ENCODE results near the gene BID. TPM values are rescaled to one million over a fixed set of nuclear protein-coding genes. Genes with fewer than 3 reads are reported as not detected.

BID gene
- polyA plus RNA-seq, 1 donor: 22.2 TPM

DNA sequence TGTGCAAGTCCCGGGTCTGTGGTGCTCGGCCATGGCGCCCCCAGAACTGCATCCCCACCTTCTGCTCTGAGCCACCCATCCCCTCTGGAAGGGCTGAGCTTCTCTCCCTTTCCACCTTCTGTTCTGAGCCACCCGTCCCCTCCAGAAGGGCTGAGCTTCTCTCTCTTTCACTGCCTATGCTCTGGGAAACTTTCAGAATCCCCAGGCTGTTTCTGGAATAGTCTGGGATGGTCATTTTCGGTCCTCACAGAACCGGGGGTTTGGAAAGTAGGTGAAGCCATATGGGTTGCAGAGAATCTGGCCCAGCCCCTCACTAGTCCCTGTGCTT lies 3.4 kb upstream of the BID start:
- Histone ChIP-seq H3K9me3 (ENCODE audit: control insufficient read depth, low read depth, low read length) (no peaks in the 10 kb centered on the region), H3K36me3 (ENCODE audit: control insufficient read depth, insufficient read depth, low read length) (no peaks in the 10 kb centered on the region), H3K4me1 (ENCODE audit: control insufficient read depth, insufficient read depth, low read length) (peaks cover 13% of the 10 kb centered on the region), H3K27me3 (ENCODE audit: control insufficient read depth, insufficient read depth, low read length) (no peaks in the 10 kb centered on the region), H3K4me3 (ENCODE audit: low read length) (peak overlapping the region; percentile 13), H3K27ac (ENCODE audit: low read length) (no peak overlapping the region)
- WGBS (ENCODE audit: insufficient coverage, low lambda C conversion rate): no CpG with 5 or more reads among the region's 6 CpGs
- no peak for DNase-seq

DNA sequence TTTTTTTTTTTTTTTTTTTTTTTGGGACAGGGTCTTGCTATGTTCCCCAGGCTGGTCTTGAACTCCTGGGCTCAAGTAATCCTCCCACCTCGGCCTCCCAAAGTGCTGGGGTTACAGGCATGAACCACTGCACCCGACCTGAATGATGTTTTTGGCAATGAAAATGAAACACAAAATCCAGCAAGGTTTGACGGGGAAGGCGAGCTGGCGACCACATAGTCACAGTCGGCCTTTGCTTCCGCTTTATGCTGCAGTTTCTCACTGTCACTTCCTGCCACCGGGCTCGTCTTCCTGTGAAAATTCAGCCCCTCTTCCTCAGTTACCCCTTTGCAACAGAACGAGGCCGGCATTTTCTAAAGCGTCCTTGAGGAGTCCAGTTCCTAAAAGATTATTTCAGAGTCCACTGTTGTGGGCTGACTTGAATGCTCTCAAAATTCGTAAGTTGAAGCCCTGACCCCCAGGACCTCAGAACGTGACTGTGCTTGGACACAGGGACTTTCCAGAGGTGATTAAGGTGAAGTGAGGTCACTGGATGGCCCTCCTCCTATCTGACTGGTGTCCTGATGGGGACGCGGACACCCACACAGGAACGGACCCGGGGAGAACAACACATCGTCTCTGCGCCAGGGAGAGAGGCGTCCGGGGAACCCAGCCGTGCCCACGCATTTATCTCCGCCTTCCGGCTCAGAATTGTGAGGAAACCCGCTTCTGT lies 2.9 kb upstream of the BID start:
- WGBS (ENCODE audit: insufficient coverage, low lambda C conversion rate): no CpG with 5 or more reads among the region's 27 CpGs
- Histone ChIP-seq H3K36me3 (ENCODE audit: control insufficient read depth, insufficient read depth, low read length) (no peaks in the 10 kb centered on the region), H3K27me3 (ENCODE audit: control insufficient read depth, insufficient read depth, low read length) (no peaks in the 10 kb centered on the region), H3K9me3 (ENCODE audit: control insufficient read depth, low read depth, low read length) (no peaks in the 10 kb centered on the region), H3K4me1 (ENCODE audit: control insufficient read depth, insufficient read depth, low read length) (peaks cover 13% of the 10 kb centered on the region), H3K27ac (ENCODE audit: low read length) (no peak overlapping the region), H3K4me3 (ENCODE audit: low read length) (peak overlapping the region; percentile 13)
- DNase-seq: no peak

- Histone ChIP-seq H3K4me3 (ENCODE audit: low read length) (no peak overlapping the region), H3K27ac (ENCODE audit: low read length) (no peak overlapping the region), H3K9me3 (ENCODE audit: control insufficient read depth, low read depth, low read length) (no peaks in the 10 kb centered on the region), H3K27me3 (ENCODE audit: control insufficient read depth, insufficient read depth, low read length) (no peaks in the 10 kb centered on the region), H3K36me3 (ENCODE audit: control insufficient read depth, insufficient read depth, low read length) (no peaks in the 10 kb centered on the region), H3K4me1 (ENCODE audit: control insufficient read depth, insufficient read depth, low read length) (peaks cover 9% of the 10 kb centered on the region)
- 100% methylated on average over 1 of the region's 10 CpGs for WGBS (ENCODE audit: insufficient coverage, low lambda C conversion rate)
- DNase-seq: no peak
These were observed 1.7 kb upstream of the BID start for GRCh38 chr22:17775781-17776465.

DNA sequence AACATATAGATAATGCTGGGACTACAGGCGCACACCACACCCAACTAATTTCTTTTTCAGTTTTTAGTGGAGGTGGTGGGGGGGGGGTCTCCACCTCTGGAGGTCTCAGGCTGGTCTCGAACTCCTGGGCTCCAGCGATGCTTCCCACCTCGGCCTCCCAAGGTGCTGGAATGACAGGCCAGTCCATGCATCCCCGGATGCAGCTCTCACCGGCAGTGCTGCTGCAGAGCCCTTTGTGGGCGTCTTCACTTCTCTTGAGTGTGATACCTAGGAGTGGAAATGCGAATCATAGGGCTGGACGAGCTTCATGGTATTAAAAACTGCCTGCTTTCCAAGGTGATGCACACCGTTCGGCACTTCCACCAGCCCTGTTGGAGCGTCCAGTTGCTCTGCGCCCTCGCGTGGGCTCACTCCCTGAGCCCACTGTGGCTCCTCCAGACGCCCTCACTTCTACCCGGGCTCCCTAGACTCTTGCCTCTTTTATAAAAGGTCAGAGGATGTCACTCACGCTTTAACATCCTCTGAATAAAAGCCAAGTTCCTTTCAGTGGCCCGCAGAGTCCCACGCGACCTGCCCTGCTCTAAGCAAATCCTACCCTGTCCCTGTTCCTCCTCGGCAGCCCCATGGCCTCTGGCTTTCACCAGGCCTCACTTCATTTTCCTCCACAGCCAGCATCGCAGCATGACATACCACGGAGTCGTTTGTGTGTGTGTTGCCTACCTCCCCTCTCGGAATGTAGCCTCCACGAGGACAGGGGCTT lies 837 bp upstream of the BID start:
- no peak for DNase-seq
- H3K4me1 ChIP-seq (ENCODE audit: control insufficient read depth, insufficient read depth, low read length): peaks cover 9% of the 10 kb centered on the region
- H3K4me3 ChIP-seq (ENCODE audit: low read length): no peak overlapping the region
- no peaks in the 10 kb centered on the region for H3K36me3 ChIP-seq (ENCODE audit: control insufficient read depth, insufficient read depth, low read length)
- no peak overlapping the region for H3K27ac ChIP-seq (ENCODE audit: low read length)
- WGBS (ENCODE audit: insufficient coverage, low lambda C conversion rate): 80% methylated on average over 2 of the region's 27 CpGs
- no peaks in the 10 kb centered on the region for H3K9me3 ChIP-seq (ENCODE audit: control insufficient read depth, low read depth, low read length)
- no peaks in the 10 kb centered on the region for H3K27me3 ChIP-seq (ENCODE audit: control insufficient read depth, insufficient read depth, low read length)

- peak overlapping the region; percentile 54 for H3K4me3 ChIP-seq (ENCODE audit: low read length)
- no peaks in the 10 kb centered on the region for H3K9me3 ChIP-seq (ENCODE audit: control insufficient read depth, low read depth, low read length)
- peaks cover 2% of the 10 kb centered on the region for H3K36me3 ChIP-seq (ENCODE audit: control insufficient read depth, insufficient read depth, low read length)
- H3K27me3 ChIP-seq (ENCODE audit: control insufficient read depth, insufficient read depth, low read length): no peaks in the 10 kb centered on the region
- peak in 1 of 2 donors; percentile 56 for DNase-seq
- H3K27ac ChIP-seq (ENCODE audit: low read length): no peak overlapping the region
- WGBS (ENCODE audit: insufficient coverage, low lambda C conversion rate): no CpG with 5 or more reads among the region's 47 CpGs
- peaks cover 9% of the 10 kb centered on the region for H3K4me1 ChIP-seq (ENCODE audit: control insufficient read depth, insufficient read depth, low read length)
These were observed 563 bp downstream of the BID start for GRCh38 chr22:17773606-17774205.

DNA sequence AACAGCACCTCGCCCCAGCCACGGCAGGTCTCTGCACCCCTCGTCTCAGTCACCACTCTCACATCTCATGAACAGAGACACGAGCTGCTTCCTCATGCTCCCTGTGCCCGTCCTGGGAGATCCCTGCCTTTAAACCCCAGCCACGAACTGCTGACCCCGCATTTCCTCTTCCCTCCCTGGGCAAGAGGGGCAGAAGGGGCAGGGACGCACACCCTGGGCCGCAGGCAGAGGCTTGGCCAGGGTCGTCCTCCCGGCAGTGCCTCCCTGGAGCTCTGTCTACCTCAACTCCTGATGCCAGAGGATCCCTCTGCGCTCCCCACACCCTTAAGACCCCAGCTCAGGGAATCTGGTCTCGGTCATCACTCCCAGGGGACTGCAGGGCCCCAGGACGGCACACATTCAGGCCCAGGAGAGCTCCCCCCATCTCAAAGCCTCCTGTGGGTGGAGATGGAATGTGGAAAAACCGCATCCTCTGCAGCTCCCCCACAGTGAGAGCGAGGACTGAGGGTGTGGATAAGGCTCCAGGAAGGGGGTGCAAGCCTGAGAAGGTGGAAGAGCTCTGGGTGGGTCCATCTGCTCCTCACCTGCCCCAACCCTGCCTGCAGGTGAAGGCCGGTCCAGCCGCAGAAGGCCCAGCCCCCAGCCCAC lies 1.2 kb downstream of the BID start:
- Histone ChIP-seq H3K4me3 (ENCODE audit: low read length) (peak overlapping the region; percentile 54), H3K27me3 (ENCODE audit: control insufficient read depth, insufficient read depth, low read length) (no peaks in the 10 kb centered on the region), H3K9me3 (ENCODE audit: control insufficient read depth, low read depth, low read length) (no peaks in the 10 kb centered on the region), H3K36me3 (ENCODE audit: control insufficient read depth, insufficient read depth, low read length) (peaks cover 2% of the 10 kb centered on the region), H3K27ac (ENCODE audit: low read length) (no peak overlapping the region), H3K4me1 (ENCODE audit: control insufficient read depth, insufficient read depth, low read length) (peaks cover 12% of the 10 kb centered on the region)
- WGBS (ENCODE audit: insufficient coverage, low lambda C conversion rate): no CpG with 5 or more reads among the region's 18 CpGs
- peak in 1 of 2 donors; percentile 38 for DNase-seq

DNA sequence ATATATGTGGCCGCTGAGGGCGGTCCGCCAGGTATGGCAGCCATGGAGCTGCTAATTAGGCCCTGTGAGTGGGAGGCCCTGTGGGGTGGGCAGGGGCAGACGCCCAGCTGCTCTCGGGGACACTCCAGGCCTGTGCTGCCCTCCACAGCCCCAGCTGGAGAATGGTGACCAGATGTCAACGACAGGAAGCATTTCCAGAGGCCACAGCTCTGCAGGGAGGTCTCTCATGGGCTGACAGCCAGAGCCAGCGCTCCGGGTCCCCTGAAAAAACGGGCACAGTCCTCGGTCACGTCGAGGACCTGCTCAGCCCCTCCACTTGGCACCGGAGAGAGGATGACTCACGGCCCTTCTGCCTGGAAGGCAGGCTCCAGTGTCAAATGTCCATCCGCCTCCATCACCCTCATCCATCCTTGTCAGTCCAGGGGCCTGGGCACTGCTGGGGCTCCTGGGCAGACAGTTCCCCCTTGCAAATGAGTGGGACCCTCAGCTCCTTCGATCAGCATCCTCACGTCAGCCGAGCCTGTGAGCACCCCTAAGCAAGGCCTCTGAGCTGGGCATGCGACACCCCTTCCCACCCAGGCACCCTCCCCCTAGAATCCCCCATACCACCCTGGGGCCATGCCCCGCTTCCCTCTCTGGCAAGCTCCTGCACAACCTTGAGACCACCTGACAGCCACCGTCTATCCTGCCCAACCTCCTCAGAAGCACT lies 1.9 kb downstream of the BID start:
- Histone ChIP-seq H3K4me3 (ENCODE audit: low read length) (no peak overlapping the region), H3K4me1 (ENCODE audit: control insufficient read depth, insufficient read depth, low read length) (peaks cover 14% of the 10 kb centered on the region), H3K36me3 (ENCODE audit: control insufficient read depth, insufficient read depth, low read length) (peaks cover 2% of the 10 kb centered on the region), H3K27me3 (ENCODE audit: control insufficient read depth, insufficient read depth, low read length) (no peaks in the 10 kb centered on the region), H3K27ac (ENCODE audit: low read length) (no peak overlapping the region), H3K9me3 (ENCODE audit: control insufficient read depth, low read depth, low read length) (no peaks in the 10 kb centered on the region)
- DNase-seq: no peak
- no CpG with 5 or more reads among the region's 21 CpGs for WGBS (ENCODE audit: insufficient coverage, low lambda C conversion rate)

DNA sequence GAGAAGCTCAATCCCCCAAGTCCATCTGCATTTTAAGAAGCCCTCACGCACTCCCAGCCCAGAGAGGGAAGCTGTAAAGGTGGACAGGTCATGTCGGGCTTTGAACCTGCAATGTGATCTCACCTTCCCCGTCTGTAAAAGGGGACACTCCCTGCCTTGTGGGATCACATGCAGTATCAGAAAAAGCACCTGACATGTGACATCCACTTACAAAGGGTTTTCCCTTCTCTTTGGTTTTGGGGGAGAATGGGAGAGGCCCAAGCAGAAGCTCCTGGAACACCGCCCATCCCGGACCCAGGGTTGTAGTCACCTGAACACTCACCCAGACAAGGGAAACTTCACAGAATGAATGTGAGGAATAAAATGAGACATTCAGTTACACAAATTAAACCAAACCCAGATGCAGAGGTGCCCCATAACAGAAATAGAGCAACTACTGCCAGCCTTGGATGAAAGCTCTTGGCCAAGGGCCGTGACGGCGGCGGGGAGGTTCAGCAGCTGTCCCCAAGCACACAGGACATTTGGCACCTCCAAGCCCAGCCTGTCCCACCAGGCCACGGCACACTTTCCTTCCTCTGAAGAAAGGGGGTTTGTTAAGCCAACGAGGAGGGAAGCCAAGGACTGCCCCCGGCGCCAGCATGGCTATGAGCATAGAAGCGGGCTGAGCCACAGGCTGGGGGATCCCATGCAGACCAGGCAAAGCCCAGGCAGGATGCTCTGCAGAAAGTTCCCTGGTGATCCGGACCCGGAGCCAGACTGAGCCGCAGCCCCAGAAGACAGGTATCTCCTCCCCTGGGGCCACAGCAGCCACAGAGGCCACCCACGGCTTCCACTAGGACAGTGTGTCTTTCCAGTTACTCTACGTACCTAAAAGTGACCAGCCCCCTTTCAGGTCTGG lies 3.8 kb downstream of the BID start:
- H3K4me1 ChIP-seq (ENCODE audit: control insufficient read depth, insufficient read depth, low read length): peaks cover 14% of the 10 kb centered on the region
- H3K27ac ChIP-seq (ENCODE audit: low read length): no peak overlapping the region
- WGBS (ENCODE audit: insufficient coverage, low lambda C conversion rate): no CpG with 5 or more reads among the region's 19 CpGs

DNA sequence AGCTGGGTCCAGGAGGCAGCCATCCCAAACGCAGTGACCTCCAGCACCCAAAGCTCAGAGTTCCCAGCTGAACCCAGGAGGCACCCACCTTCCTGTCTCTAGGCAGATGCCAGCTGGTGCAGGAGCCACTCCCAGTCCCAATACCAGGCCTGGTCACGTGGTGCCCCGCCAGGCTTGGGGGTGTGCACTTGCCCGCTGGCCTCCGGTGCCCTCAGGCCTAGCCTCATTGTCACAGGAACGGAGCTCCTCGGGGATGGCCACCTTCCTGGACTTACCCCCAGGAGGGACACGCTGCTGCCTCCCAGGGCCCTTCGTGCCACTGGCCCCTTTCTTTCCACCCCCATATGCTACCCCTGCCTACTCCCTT lies 4.6 kb downstream of the BID start:
- no CpG with 5 or more reads among the region's 9 CpGs for WGBS (ENCODE audit: insufficient coverage, low lambda C conversion rate)

More for the DNA sequence above, 3.8 kb downstream of the BID start:
- Histone ChIP-seq H3K27me3 (ENCODE audit: control insufficient read depth, insufficient read depth, low read length) (no peaks in the 10 kb centered on the region), H3K4me3 (ENCODE audit: low read length) (no peak overlapping the region), H3K9me3 (ENCODE audit: control insufficient read depth, low read depth, low read length) (no peaks in the 10 kb centered on the region), H3K36me3 (ENCODE audit: control insufficient read depth, insufficient read depth, low read length) (peaks cover 2% of the 10 kb centered on the region)
- DNase-seq: no peak

More for the DNA sequence above, 4.6 kb downstream of the BID start:
- DNase-seq: no peak
- Histone ChIP-seq H3K9me3 (ENCODE audit: control insufficient read depth, low read depth, low read length) (no peaks in the 10 kb centered on the region), H3K4me1 (ENCODE audit: control insufficient read depth, insufficient read depth, low read length) (peaks cover 14% of the 10 kb centered on the region), H3K27me3 (ENCODE audit: control insufficient read depth, insufficient read depth, low read length) (no peaks in the 10 kb centered on the region), H3K36me3 (ENCODE audit: control insufficient read depth, insufficient read depth, low read length) (peaks cover 2% of the 10 kb centered on the region), H3K27ac (ENCODE audit: low read length) (no peak overlapping the region), H3K4me3 (ENCODE audit: low read length) (no peak overlapping the region)

Measured in large intestine (tissue), 3 donors.